Non-pigmented ciliary epithelial cell (primary cell): ENCODE results near the gene SIN3B.
A peak's percentile ranks its signal among the peaks of the same experiment; 100 is the strongest.

ENCODE experiments used
- DNase-seq: peaks from one replicate; pipeline ENCODE4 v3.0.0-alpha.2; 2010; ENCODE audit warnings: low read depth

SIN3B gene

DNA sequence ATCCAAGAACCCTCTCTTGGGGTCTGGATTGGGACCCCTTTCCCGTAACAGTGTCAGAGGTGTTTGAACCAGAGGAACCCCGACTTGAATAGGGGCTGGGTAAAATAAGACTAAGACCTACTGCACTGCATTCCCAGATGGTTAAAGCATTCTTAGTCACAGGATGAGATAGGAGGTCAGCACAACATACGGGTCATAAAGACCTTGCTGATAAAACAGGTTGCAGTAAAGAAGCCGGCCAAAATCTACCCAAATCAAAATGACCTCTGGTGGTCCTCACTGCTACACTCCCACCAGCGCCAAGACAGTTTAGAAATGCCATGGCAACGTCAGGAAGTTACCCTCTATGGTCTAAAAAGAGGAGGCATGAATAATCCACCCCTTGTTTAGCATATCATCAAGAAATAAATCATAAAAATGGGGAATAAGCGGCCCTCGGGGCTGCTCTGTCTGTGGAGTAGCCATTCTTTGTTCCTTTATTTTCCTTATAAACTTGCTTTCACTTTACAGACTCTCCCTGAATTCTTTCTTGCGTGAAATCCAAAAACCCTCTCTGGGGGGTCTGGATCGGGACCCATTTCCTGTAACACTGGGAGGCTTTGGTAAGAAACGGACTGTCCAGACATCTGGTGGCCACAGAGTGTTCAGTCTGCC, 4.4 kb upstream of the SIN3B start:
- DNase-seq: no peak

DNA sequence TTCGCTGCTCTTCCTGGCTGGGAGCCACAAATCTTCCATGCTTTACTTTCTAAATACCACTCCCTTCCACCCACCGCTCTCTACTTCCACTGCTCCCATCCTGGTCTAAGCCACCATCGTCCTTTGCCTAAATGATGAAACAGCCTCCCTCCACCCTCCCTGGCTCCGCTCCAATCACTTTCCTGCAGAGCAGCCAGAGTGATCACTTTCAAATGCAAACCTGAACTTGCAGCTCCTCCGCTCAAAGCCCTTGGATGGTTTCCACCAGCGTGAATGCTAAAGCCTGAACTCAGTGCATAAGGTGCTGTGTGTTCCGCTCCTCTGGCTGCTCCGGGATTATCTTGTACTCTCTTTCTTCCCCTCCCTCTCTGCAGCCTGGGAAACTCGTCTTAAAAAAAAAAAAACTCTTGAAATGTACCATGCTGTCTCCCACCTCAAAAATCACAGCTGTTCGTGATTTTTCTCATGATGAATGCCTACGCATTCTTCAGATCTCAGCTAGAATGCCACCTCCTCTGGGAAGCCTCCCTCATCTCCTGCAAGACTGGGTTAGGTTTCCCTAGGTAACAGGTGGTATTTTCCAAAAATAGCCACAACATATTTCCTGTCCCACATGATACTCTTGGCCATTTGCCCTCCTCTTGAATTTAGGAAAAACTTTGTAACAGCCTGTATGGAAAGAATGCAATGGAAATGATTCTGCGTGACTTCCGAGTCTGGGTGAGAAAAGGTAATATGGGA, 3.7 kb upstream of the SIN3B start:
- DNase-seq: no peak

GRCh38 chr19:16829822-16830289, 658 bp downstream of the SIN3B start:
- DNase-seq: no peak

- no peak for DNase-seq
Observed at GRCh38 chr19:16830679-16831078, 1.5 kb downstream of the SIN3B start.

DNA sequence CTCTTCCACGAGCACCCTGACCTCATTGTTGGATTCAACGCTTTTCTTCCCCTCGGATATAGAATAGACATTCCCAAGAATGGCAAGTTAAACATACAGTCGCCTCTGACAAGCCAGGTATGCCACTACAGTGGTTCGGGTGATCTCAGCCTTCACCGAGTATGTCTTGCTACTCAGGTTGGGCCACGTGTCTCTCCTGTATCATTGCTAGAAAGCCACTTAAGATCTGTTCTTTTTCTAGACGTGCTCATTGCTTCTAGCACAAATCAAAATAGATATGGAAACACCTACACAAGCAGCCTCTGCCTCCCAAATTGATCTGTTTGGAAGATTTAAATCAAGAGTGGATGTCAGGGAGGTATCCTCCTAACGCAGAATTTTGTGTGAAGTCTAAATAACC, 2.3 kb downstream of the SIN3B start:
- no peak for DNase-seq

DNA sequence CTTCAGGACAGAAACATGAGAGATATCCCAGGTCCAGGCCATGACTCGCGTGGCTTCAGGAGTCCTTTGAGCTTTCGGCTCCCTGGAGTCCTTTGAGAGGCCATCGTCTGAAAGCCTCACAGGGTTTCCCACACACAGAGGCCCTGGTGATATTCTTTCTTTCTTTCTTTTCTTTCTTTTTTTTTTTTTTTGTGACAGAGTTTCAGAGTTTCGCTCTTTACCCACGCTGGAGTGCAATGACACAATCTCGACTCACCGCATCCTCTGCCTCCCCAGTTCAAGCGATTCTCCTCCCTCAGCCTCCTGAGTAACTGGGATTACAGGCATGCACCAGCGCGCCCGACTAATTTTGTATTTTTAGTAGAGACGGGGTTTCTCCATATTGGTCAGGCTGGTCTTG, 5.5 kb downstream of the SIN3B start:
- DNase-seq: no peak

DNA sequence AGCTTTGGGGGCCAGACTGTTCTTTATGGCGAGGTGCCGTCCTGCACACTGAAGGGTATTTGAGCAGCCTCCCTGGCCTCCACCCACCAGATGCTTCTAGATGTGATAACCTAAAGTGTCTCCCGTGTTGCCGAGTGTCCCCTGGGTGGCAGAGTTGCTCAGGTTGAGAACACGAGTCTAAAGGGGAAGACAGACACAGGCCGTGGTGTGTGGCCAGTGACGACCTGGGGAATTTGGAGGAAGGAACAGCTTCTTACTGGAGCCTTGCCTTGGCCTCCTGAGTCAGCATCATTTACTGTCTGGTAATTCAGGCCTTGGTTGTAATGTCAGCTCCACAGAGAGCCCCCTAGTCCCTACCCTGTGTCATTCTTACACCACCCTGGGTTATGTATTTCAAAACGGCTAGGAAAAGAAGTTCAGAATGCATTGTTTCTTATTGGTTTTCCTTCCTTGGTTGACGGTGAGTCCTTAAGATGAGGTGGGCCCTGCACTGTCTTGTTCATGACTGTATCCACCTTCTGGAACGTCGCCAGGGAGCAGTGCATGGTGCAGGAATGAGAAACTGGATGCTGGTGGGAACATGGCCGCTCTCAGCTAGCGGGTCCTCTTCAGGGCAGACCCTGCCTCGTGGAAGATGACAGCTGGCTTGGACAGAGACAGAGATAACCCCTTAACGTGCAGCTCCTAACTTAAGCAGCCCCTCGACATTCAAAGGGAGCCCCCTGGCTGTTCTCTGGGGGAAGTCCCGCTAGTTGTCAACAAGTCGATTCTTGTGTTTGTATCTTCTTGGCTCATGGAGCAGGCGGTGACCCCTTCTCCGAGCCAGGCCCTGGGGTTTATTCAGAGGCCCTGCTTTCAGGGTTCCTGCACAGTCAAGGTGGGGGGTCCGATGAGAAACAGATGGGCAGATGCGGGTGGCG, 7.2 kb downstream of the SIN3B start:
- DNase-seq: no peak

- no peak for DNase-seq
Observed at GRCh38 chr19:16837035-16837362, 7.8 kb downstream of the SIN3B start.

DNA sequence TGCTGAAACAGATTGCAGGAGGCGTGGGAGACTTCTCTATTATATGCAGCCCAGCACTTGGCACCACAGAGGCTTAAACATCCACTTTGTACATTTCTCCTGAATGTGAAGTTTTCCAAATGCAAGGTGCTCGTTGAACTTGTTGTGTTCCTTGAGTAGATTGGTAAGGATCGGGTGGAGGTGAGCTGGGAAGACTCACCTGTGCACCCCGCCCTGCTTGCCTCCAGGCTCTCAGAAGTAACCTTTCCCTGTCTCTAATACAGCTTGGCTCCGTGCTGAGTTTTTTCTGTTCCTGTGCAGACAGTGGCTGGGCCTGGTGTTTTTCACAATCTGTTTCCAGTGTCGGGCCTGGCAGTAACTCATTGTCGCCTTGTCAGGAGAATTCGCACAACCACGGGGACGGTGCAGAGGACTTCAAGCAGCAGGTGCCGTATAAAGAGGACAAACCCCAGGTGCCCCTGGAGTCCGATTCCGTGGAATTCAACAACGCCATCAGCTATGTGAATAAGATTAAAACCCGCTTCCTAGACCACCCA, 12.3 kb downstream of the SIN3B start:
- no peak for DNase-seq

DNA sequence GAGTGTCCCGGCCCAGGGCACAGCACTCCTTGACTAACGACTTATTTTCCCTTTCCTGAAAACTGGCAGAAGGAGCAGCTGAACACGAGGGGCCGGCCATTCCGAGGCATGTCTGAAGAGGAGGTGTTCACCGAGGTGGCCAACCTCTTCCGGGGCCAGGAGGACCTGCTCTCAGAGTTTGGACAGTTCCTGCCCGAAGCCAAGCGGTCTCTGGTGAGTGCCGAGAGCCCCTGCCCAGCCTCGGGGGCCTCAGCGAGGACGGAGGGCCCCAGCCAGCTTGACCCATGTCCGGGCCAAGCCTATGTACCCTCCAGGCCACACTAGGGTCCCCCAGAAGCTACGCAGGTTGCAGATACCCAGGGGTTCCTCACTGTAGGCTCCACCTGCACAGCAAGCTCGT, 17.7 kb downstream of the SIN3B start:
- no peak for DNase-seq

- DNase-seq: no peak
Observed at GRCh38 chr19:16847430-16847829, 18.2 kb downstream of the SIN3B start.

DNA sequence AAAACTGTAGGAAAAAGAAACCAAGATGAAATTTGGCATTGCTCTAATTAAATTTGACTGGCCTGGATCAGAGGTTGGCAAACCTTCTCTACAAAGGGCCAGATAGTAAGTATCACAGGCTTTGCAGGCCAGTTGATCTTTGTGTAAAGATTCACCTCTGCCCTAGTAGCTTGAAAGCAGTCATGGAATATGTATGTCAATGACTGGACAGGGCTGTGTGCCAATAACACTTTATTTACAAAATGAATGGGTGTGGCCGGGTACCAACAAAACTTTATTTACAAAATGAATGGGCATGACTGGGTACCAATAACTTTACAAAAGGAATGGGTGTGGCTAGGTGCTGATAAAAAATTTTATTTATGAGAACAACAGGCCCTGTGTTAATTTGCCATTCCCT, 20.0 kb downstream of the SIN3B start:
- no peak for DNase-seq

GRCh38 chr19:16850133-16850532, 20.9 kb downstream of the SIN3B start:
- no peak for DNase-seq

DNA sequence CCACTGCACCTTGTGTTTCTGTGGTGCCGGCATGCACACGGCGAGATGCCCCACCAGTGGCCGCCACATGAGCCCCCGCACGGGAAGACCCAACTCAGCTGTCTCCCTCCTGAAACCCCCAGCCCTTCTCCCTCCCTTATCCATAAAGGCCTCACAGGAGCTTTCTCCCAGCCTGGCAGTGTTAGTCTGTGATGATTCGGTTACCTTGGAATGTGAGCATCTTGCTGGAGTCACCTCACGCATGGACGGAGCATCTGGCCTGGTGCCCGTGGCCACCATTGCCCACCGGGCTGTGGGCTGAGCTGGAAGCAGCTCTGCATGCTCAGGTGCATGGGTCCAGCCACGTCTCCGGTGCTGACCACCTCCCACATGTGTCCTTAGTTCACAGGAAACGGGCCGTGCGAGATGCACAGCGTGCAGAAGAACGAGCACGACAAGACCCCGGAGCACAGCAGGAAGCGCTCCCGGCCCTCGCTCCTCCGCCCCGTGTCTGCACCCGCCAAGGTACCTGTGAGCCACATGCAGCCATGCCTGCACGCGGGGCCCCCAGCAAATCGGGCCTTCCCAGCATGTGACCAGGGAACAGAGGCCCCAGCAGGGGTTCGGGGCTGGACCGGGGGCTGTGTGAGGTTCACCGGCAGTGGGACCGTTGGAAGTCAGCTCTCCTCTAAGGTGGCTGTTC, 22.0 kb downstream of the SIN3B start:
- peak; percentile 37 for DNase-seq

- DNase-seq: no peak
Observed at GRCh38 chr19:16853066-16853465, 23.9 kb downstream of the SIN3B start.

DNA sequence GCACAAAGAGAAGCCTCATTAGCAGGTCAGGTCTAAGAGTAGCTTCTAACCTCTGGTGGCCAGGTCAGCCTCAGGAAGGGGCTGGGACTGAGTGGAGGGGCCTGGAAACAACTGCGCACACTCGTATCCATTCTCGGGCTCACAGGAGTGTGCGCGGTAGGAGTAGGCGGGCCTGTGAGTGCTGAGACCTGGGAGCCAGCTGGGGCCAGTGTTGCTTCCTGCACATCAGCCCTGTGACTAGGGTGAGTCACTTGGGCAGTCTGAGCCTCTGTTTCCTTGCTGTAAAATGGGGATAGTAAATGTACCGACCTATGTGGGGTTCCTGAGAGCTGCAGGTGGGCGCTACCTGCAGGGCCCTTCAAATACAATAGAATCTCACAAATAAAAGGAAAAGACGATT, 26.9 kb downstream of the SIN3B start:
- DNase-seq: no peak

DNA sequence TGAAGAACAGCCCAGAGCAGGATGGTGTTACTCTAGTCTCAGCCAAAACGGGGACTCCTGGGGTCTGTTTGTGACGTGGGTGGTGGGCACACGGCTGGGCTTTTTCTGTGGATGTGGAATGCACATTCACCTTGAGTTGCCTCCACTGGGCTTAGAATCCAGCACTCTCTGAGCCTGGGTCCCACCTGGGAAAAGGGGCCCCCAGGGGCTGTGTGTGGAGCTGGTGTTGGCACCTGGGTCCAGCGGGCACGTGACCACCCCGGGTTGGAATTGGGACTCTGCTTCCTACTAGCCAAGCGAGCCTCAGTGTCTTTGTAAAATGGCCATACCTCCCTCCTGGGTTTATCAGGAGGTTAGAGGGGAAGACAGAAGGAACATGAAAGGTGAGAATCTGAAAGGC, 30.4 kb downstream of the SIN3B start:
- DNase-seq: no peak

- no peak for DNase-seq
Observed at GRCh38 chr19:16860118-16860517, 30.9 kb downstream of the SIN3B start.

DNA sequence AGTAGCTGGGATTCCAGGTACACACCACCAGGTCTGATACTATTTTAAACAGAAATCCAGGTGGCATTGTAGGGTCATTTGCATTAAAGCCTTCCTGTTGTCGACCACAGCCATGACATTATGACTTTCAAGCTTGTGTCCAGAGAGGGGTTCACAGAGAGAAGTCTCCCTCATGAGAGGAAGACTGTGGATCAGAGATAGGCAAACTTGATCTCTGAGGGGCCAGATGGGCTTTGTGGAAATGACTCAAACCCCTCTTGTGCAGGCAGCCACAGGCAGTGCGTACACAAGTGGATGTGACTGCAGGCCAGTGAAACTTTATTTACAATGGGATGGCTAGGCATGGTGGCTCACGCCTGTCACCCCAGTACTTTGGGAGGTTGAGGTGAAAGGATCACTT, 31.8 kb downstream of the SIN3B start:
- DNase-seq: no peak

GRCh38 chr19:16861834-16862233, 32.6 kb downstream of the SIN3B start:
- DNase-seq: no peak

GRCh38 chr19:16862826-16863415, 33.7 kb downstream of the SIN3B start:
- DNase-seq: no peak

DNA sequence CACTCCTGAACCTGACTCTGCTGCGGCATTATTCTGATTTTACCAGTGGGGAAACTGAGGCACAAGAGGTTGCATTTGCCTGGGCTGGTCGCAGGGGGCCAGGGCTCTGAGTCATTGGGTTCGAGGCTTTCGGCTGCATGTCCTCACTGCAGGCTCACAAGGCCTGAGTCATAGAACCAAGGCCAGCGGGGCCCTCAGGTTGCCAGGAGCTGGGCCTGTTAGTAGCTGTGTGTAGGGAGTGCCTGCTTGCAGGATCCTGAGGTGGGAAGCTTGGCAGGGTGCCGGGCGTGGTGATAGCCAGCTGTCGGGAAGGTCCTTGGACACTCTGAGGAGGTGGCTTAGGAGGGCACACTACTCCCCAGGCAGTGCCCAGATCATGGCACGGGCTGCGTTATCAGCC, 38.0 kb downstream of the SIN3B start:
- DNase-seq: no peak
